ENCODE data around the gene CLDN34. TPM values are rescaled to one million over a fixed set of nuclear protein-coding genes. Genes with fewer than 3 reads are reported as not detected.

Gene CLDN34
- 0.05 to 0.10 TPM in 2 of 3 replicates, not detected in the other for polyA plus RNA-seq
- polyA plus RNA-seq (2011; ENCODE audit: low read depth): not detected
- polyA plus RNA-seq (2011; cell fraction: cytosol; rRNA removed): 0.08 TPM in 1 of 2 replicates, not detected in the other
- polyA plus RNA-seq (2011; cell fraction: nucleus; rRNA removed): 0.41 TPM in 1 of 2 replicates, not detected in the other
- 0.15 TPM in 1 of 2 replicates, not detected in the other for polyA plus RNA-seq (2012; ENCODE audit: low replicate concordance)
- polyA minus RNA-seq: 0.29 to 0.43 TPM in 2 of 3 replicates, not detected in the other
- not detected for polyA minus RNA-seq (2011; cell fraction: cytosol; rRNA and poly(A)+ RNA removed)
- 1.3 TPM in 1 of 2 replicates, not detected in the other for polyA minus RNA-seq (2011; cell fraction: nucleus; rRNA and poly(A)+ RNA removed)

- no peaks in the 10 kb centered on the region for H3K79me2 ChIP-seq (ENCODE audit: control insufficient read depth, insufficient read depth, low read length)
- no peaks in the 10 kb centered on the region for H3K27me3 ChIP-seq (ENCODE audit: control insufficient read depth, extremely low read depth, insufficient read depth, low read length)
- TF ChIP-seq CTCF (optimal IDR thresholded peaks at IDR 0.05 in 1 of 3, IDR thresholded peaks at IDR 0.05 in 1 of 3, conservative IDR thresholded peaks at IDR 0.05 in 1 of 3; ENCODE audit: extremely low read depth in 1 of 3, insufficient read depth in 2 of 3, low read length in 3 of 3): no peak
- TF ChIP-seq EZH2 (IDR thresholded peaks at IDR 0.05; ENCODE audit: low read length): no peak
- no peak within 1 kb of the TSS for H3K4me3 ChIP-seq (ENCODE audit: control insufficient read depth in 2 of 3, extremely low read depth in 1 of 3, insufficient read depth in 2 of 3, low read depth in 1 of 3, low read length in 3 of 3)
- dilution Hi-C loops (cut with MboI; ENCODE audit: extremely low pct_ligation_motif_present, low sequenced_read_pairs): no loop called here
- no peaks in the 10 kb centered on the region for H4K20me1 ChIP-seq (ENCODE audit: control insufficient read depth, extremely low read depth, insufficient read depth, low read length)
- FAIRE-seq (no peak), DNase-seq (ENCODE audit: low read depth, low spot score) (no peak)
- no peak within 1 kb of the TSS for H3K27ac ChIP-seq (ENCODE audit: control insufficient read depth, insufficient read depth, low read length)
- H3K36me3 ChIP-seq (ENCODE audit: control insufficient read depth in 2 of 2, extremely low read depth in 1 of 2, insufficient read depth in 2 of 2, low read length in 2 of 2): no peaks in the 10 kb centered on the region
- H2AFZ ChIP-seq (ENCODE audit: control insufficient read depth, low read length): no peak within 1 kb of the TSS
- H3K4me2 ChIP-seq (ENCODE audit: control insufficient read depth, extremely low read depth, insufficient read depth, low read depth, low read length): no peak within 1 kb of the TSS
- no peaks in the 10 kb centered on the region for H3K9me1 ChIP-seq (ENCODE audit: control insufficient read depth, extremely low read depth, insufficient read depth, low read length)
- no peaks in the 10 kb centered on the region for H3K4me1 ChIP-seq (ENCODE audit: control insufficient read depth, extremely low read depth, insufficient read depth, low read length)
- H3K9me3 ChIP-seq (ENCODE audit: control insufficient read depth, low read depth, low read length): no peaks in the 10 kb centered on the region
- no peak within 1 kb of the TSS for H3K9ac ChIP-seq (ENCODE audit: control insufficient read depth, extremely low read depth, insufficient read depth, low read length)
Measured at GRCh38 chrX:9966775-9967408, at the start of gene CLDN34. Gene CLDN34, plus strand, starts transcription at chrX:9967358. Its CDS starts 0 bp downstream, at chrX:9967358.

GRCh38 chrX:9917861-9918260 is 49.3 kb upstream of the CLDN34 start:
- Histone ChIP-seq H3K36me3 (ENCODE audit: control insufficient read depth in 2 of 2, extremely low read depth in 1 of 2, insufficient read depth in 2 of 2, low read length in 2 of 2) (no peaks in the 10 kb centered on the region), H3K27ac (ENCODE audit: control insufficient read depth, insufficient read depth, low read length) (no peak overlapping the region), H3K4me2 (ENCODE audit: control insufficient read depth, extremely low read depth, insufficient read depth, low read depth, low read length) (no peak overlapping the region), H3K27me3 (ENCODE audit: control insufficient read depth, extremely low read depth, insufficient read depth, low read length) (no peaks in the 10 kb centered on the region), H3K9me1 (ENCODE audit: control insufficient read depth, extremely low read depth, insufficient read depth, low read length) (no peaks in the 10 kb centered on the region), H3K4me1 (ENCODE audit: control insufficient read depth, extremely low read depth, insufficient read depth, low read length) (peaks cover 5% of the 10 kb centered on the region), H3K79me2 (ENCODE audit: control insufficient read depth, insufficient read depth, low read length) (peaks cover 42% of the 10 kb centered on the region), H3K9me3 (ENCODE audit: control insufficient read depth, low read depth, low read length) (no peaks in the 10 kb centered on the region), H4K20me1 (ENCODE audit: control insufficient read depth, extremely low read depth, insufficient read depth, low read length) (no peaks in the 10 kb centered on the region), H2AFZ (ENCODE audit: control insufficient read depth, low read length) (no peak overlapping the region), H3K9ac (ENCODE audit: control insufficient read depth, extremely low read depth, insufficient read depth, low read length) (no peak overlapping the region), H3K4me3 (ENCODE audit: control insufficient read depth in 2 of 3, extremely low read depth in 1 of 3, insufficient read depth in 2 of 3, low read depth in 1 of 3, low read length in 3 of 3) (no peak overlapping the region)
- TF ChIP-seq EZH2 (IDR thresholded peaks at IDR 0.05; ENCODE audit: low read length) (no peak), CTCF (optimal IDR thresholded peaks at IDR 0.05 in 1 of 3, IDR thresholded peaks at IDR 0.05 in 1 of 3, conservative IDR thresholded peaks at IDR 0.05 in 1 of 3; ENCODE audit: extremely low read depth in 1 of 3, insufficient read depth in 2 of 3, low read length in 3 of 3) (no peak)
- no peak for DNase-seq (ENCODE audit: low read depth, low spot score)
- dilution Hi-C loops (cut with MboI; ENCODE audit: extremely low pct_ligation_motif_present, low sequenced_read_pairs): no loop called here
- FAIRE-seq: no peak

Data from keratinocyte (primary cell).